ENCODE results near the gene EFNA3. TPM values are rescaled to one million over a fixed set of nuclear protein-coding genes. Genes with fewer than 3 reads are reported as not detected.

Gene EFNA3
- total and polyA plus RNA-seq, 2 donors (not counting 1 experiment from before 2014, with no cell fraction given), result 0.30 to 0.33 TPM

- H3K36me3 ChIP-seq (ENCODE audit: control insufficient read depth, insufficient read depth, low read length), result peaks cover 2% of the 10 kb centered on the region
- DNase-seq (ENCODE audit: low read depth in 2 of 2), result peak; percentile 75 to 83
- H2AFZ ChIP-seq (ENCODE audit: low read length), result peak within 1 kb of the TSS; percentile 92
- no peak for TF ChIP-seq CTCF (conservative IDR thresholded peaks at IDR 0.05 in 1 of 2, IDR thresholded peaks at IDR 0.05 in 1 of 2; ENCODE audit: low read depth in 1 of 2, low read length in 2 of 2)
- no peaks in the 10 kb centered on the region for H3K27me3 ChIP-seq (ENCODE audit: control insufficient read depth, insufficient read depth, low read length)
- H3K4me3 ChIP-seq (replicated peaks in 1 of 4; ENCODE audit: control extremely low read depth in 1 of 4, insufficient read depth in 1 of 4, low read depth in 3 of 4, low read length in 4 of 4), result peak within 1 kb of the TSS; percentile 70 to 92 (median 87)
- peak within 1 kb of the TSS; percentile 88 for H3K4me2 ChIP-seq (ENCODE audit: extremely low read depth, insufficient read depth, low read length)
- no peaks in the 10 kb centered on the region for H3K79me2 ChIP-seq (ENCODE audit: control insufficient read depth, insufficient read depth, low read length)
- H4K20me1 ChIP-seq (ENCODE audit: control insufficient read depth, extremely low read depth, insufficient read depth, low read length), result no peaks in the 10 kb centered on the region
- H3K9ac ChIP-seq (ENCODE audit: insufficient read depth, low read length), result peak within 1 kb of the TSS; percentile 77
- peak within 1 kb of the TSS; percentile 43 for H3K27ac ChIP-seq (ENCODE audit: insufficient read depth, low read length)
- H3K9me3 ChIP-seq (ENCODE audit: control insufficient read depth, insufficient read depth, low read depth, low read length), result no peaks in the 10 kb centered on the region
- peaks cover 10% of the 10 kb centered on the region for H3K4me1 ChIP-seq (ENCODE audit: control insufficient read depth, extremely low read depth, insufficient read depth, low read length)
Observed at GRCh38 chr1:155063550-155064110, 15.0 kb upstream of the EFNA3 start, which contains the start of gene EFNA4. Gene EFNA4 (plus strand): TSS chr1:155063740. CDS start chr1:155063824, 84 bp downstream.

- Histone ChIP-seq H3K79me2 (ENCODE audit: control insufficient read depth, insufficient read depth, low read length) (no peaks in the 10 kb centered on the region), H3K27me3 (ENCODE audit: control insufficient read depth, insufficient read depth, low read length) (no peaks in the 10 kb centered on the region), H2AFZ (ENCODE audit: low read length) (peak overlapping the region; percentile 1), H3K4me2 (ENCODE audit: extremely low read depth, insufficient read depth, low read length) (peak overlapping the region; percentile 88), H3K27ac (ENCODE audit: insufficient read depth, low read length) (no peak overlapping the region), H4K20me1 (ENCODE audit: control insufficient read depth, extremely low read depth, insufficient read depth, low read length) (no peaks in the 10 kb centered on the region), H3K4me1 (ENCODE audit: control insufficient read depth, extremely low read depth, insufficient read depth, low read length) (peaks cover 10% of the 10 kb centered on the region), H3K9me3 (ENCODE audit: control insufficient read depth, insufficient read depth, low read depth, low read length) (no peaks in the 10 kb centered on the region), H3K4me3 (replicated peaks in 1 of 4; ENCODE audit: control extremely low read depth in 1 of 4, insufficient read depth in 1 of 4, low read depth in 3 of 4, low read length in 4 of 4) (peak overlapping the region; percentile 70 to 92 (median 87)), H3K9ac (ENCODE audit: insufficient read depth, low read length) (no peak overlapping the region), H3K36me3 (ENCODE audit: control insufficient read depth, insufficient read depth, low read length) (peaks cover 2% of the 10 kb centered on the region)
- DNase-seq (ENCODE audit: low read depth in 2 of 2), result peak in 1 of 2 donors; percentile 41
- TF ChIP-seq CTCF (conservative IDR thresholded peaks at IDR 0.05 in 1 of 2, IDR thresholded peaks at IDR 0.05 in 1 of 2; ENCODE audit: low read depth in 1 of 2, low read length in 2 of 2), result no peak
- TF ChIP-seq EZH2 (IDR thresholded peaks at IDR 0.05; ENCODE audit: low read length, missing control alignments), result no peak
Observed at GRCh38 chr1:155064111-155064831, 14.4 kb upstream of the EFNA3 start.

- no peaks in the 10 kb centered on the region for H4K20me1 ChIP-seq (ENCODE audit: control insufficient read depth, extremely low read depth, insufficient read depth, low read length)
- TF ChIP-seq CTCF (conservative IDR thresholded peaks at IDR 0.05 in 1 of 2, IDR thresholded peaks at IDR 0.05 in 1 of 2; ENCODE audit: low read depth in 1 of 2, low read length in 2 of 2) (no peak), EZH2 (IDR thresholded peaks at IDR 0.05; ENCODE audit: low read length, missing control alignments) (no peak)
- H3K4me3 ChIP-seq (replicated peaks in 1 of 4; ENCODE audit: control extremely low read depth in 1 of 4, insufficient read depth in 1 of 4, low read depth in 3 of 4, low read length in 4 of 4), result peak overlapping the region in 1 of 4 experiments; percentile 83
- H3K27me3 ChIP-seq (ENCODE audit: control insufficient read depth, insufficient read depth, low read length), result no peaks in the 10 kb centered on the region
- H3K79me2 ChIP-seq (ENCODE audit: control insufficient read depth, insufficient read depth, low read length), result no peaks in the 10 kb centered on the region
- H3K9ac ChIP-seq (ENCODE audit: insufficient read depth, low read length), result no peak overlapping the region
- DNase-seq (ENCODE audit: low read depth in 2 of 2), result no peak
- no peak overlapping the region for H3K4me2 ChIP-seq (ENCODE audit: extremely low read depth, insufficient read depth, low read length)
- peaks cover 10% of the 10 kb centered on the region for H3K4me1 ChIP-seq (ENCODE audit: control insufficient read depth, extremely low read depth, insufficient read depth, low read length)
- no peaks in the 10 kb centered on the region for H3K9me3 ChIP-seq (ENCODE audit: control insufficient read depth, insufficient read depth, low read depth, low read length)
- H2AFZ ChIP-seq (ENCODE audit: low read length), result no peak overlapping the region
- peaks cover 2% of the 10 kb centered on the region for H3K36me3 ChIP-seq (ENCODE audit: control insufficient read depth, insufficient read depth, low read length)
- H3K27ac ChIP-seq (ENCODE audit: insufficient read depth, low read length), result no peak overlapping the region
Observed at GRCh38 chr1:155064832-155065429, 13.7 kb upstream of the EFNA3 start.
